GM12878 (cell line): Measurements from ENCODE around the gene OCRL. TPM values are rescaled to one million over a fixed set of nuclear protein-coding genes. Genes with fewer than 3 reads are reported as not detected.

ENCODE experiments used
- ATAC-seq: fragments of 200-7000 bp; cut with Tn5 transposase; 3 replicates; pipeline ENCODE4 v1.9.1; 2020; ENCODE audit warnings: mild to moderate bottlenecking, moderate library complexity
- BruUV-seq: library from RNA; stranded (reverse); fragments of 400-500 nt; replicated peaks from 2 replicates; lab custom pipeline; 2021; lab: Mats Ljungman, UMichigan
- CTCF ChIA-PET: fragments of 300-600 bp; sonication (Branson Sonifier 250); formaldehyde crosslinking; extraction: SDS; loops from one replicate; lab custom pipeline; 2021; ENCODE audit warnings: inconsistent platforms; lab: Yijun Ruan, JAX
- POLR2A ChIA-PET: fragments of 350-600 bp; formaldehyde crosslinking; extraction: SDS; loops from one replicate; lab custom pipeline; 2021; ENCODE audit warnings: inconsistent platforms; lab: Charles Lee
- RAD21 ChIA-PET: fragments of 300-600 bp; sonication (Branson Sonifier 250); formaldehyde crosslinking; loops from one replicate; lab custom pipeline; 2023; ENCODE audit warnings: antibody characterized with exemption; ENCODE audit not compliant: unreplicated experiment; lab: Charles Lee
- SMC1A ChIA-PET: fragments of 300-600 bp; sonication (Branson Sonifier 250); formaldehyde crosslinking; loops from one replicate; lab custom pipeline; 2023; ENCODE audit not compliant: unreplicated experiment, uncharacterized antibody; lab: Charles Lee
- DNase-seq: peaks from one replicate; pipeline ENCODE4 v3.0.0-alpha.2; 2011; ENCODE audit warnings: low read depth, low spot score
- FAIRE-seq: peaks from 3 replicates; lab custom pipeline; 2011; peaks lifted over from hg19 to GRCh38; lab: Jason Lieb, UNC
- H2AFZ ChIP-seq: 2 replicates; pipeline ENCODE4 v1.6.0; 2011; ENCODE audit warnings: low read depth, low read length, control low read depth; ENCODE audit not compliant: control insufficient read depth
- H3K27ac ChIP-seq: 2 replicates; pipeline ENCODE4 v1.5.1; 2011; ENCODE audit warnings: control low read depth; ENCODE audit not compliant: control insufficient read depth, insufficient read depth
- H3K27me3 ChIP-seq, 2 experiments: replicated peaks in 1 of 2; 2 replicates each; pipeline versions ENCODE4 v1.6.0 to v1.6.1; 2011; ENCODE audit warnings: low read length in 1 of 2; ENCODE audit not compliant: control insufficient read depth in 2 of 2, insufficient read depth in 2 of 2
- H3K36me3 ChIP-seq, 2 experiments: 2 replicates each; pipeline ENCODE4 v1.5.1; 2011; ENCODE audit warnings: low read length in 1 of 2; ENCODE audit not compliant: control insufficient read depth in 2 of 2, insufficient read depth in 2 of 2
- H3K4me1 ChIP-seq: 2 replicates; pipeline ENCODE4 v1.6.1; 2011; ENCODE audit warnings: mild to moderate bottlenecking, low read length, moderate library complexity, mixed read lengths; ENCODE audit not compliant: control insufficient read depth, insufficient read depth
- H3K4me2 ChIP-seq: 2 replicates; pipeline ENCODE4 v1.6.0; 2011; ENCODE audit warnings: control low read depth; ENCODE audit not compliant: control insufficient read depth, insufficient read depth
- H3K4me3 ChIP-seq: fragments of 200-600 bp; sonication (generic); 2 replicates; pipeline ENCODE4 v1.5.1; 2016
- H3K79me2 ChIP-seq: 2 replicates; pipeline ENCODE4 v1.6.0; 2011; ENCODE audit warnings: low read length; ENCODE audit not compliant: control insufficient read depth, insufficient read depth
- H3K9ac ChIP-seq: 2 replicates; pipeline ENCODE4 v1.8.0; 2011; ENCODE audit warnings: low read length, control low read depth, mixed read lengths; ENCODE audit not compliant: control insufficient read depth, insufficient read depth
- H3K9me3 ChIP-seq: replicated peaks from 3 replicates; pipeline ENCODE4 v1.5.1; 2011; ENCODE audit warnings: mild to moderate bottlenecking, low read length; ENCODE audit not compliant: control insufficient read depth, insufficient read depth
- H4K20me1 ChIP-seq: 2 replicates; pipeline ENCODE4 v1.6.0; 2011; ENCODE audit not compliant: control insufficient read depth, insufficient read depth
- CEBPB ChIP-seq, 2 experiments: fragments of 150-350 bp in 1 of 2; IDR thresholded peaks; 2 replicates each; pipeline ENCODE4 v1.6.1; 2012 to 2014; ENCODE audit warnings: low read depth in 2 of 2, low read length in 2 of 2, borderline replicate concordance in 1 of 2, inconsistent platforms in 1 of 2
- JUNB ChIP-seq: IDR thresholded peaks from 2 replicates; pipeline ENCODE4 v1.6.1; 2016; ENCODE audit warnings: antibody characterized with exemption, mild to moderate bottlenecking
- NBN ChIP-seq: fragments of 450-650 bp; IDR thresholded peaks from 2 replicates; pipeline ENCODE4 v1.6.1; 2016
- NR2C2 ChIP-seq: IDR thresholded peaks from 2 replicates; pipeline ENCODE4 v1.6.1; 2011; ENCODE audit warnings: borderline replicate concordance, low read depth; ENCODE audit not compliant: control insufficient read depth, insufficient read length
- POLR2AphosphoS2 ChIP-seq: IDR thresholded peaks from 2 replicates; pipeline ENCODE4 v1.6.1; 2011; ENCODE audit warnings: low read depth, mild to moderate bottlenecking, low read length, improper control_type of control experiment, moderate library complexity
- RAD51 ChIP-seq: fragments of 450-650 bp; IDR thresholded peaks from 2 replicates; pipeline ENCODE4 v1.6.1; 2016; ENCODE audit warnings: moderate library complexity, mild to moderate bottlenecking, inconsistent platforms
- TBL1XR1 ChIP-seq: IDR thresholded peaks from 2 replicates; pipeline ENCODE4 v1.6.1; 2012; ENCODE audit warnings: low read depth, low read length, improper control_type of control experiment
- YBX1 ChIP-seq: fragments of 450-650 bp; IDR thresholded peaks from 2 replicates; pipeline ENCODE4 v1.6.1; 2016; ENCODE audit warnings: antibody characterized with exemption
- whole genome bisulfite sequencing: methylation state at CpG from one replicate; pipeline ENCODE4 v1.1.6; 2016; ENCODE audit warnings: low lambda C conversion rate; ENCODE audit not compliant: insufficient replicate concordance, insufficient coverage; ENCODE audit errors: missing lambda C conversion rate; 5-methylcytosine and 5-hydroxymethylcytosine counted together
- in situ Hi-C: fragments of 300-500 bp; cut with MboI; formaldehyde crosslinking; loops from 9 replicates; pipeline ENCODE4 v1.14.3; 2018; ENCODE audit warnings: mixed read lengths
- intact Hi-C: fragments of 100-400 bp; cut with micrococcal nuclease; formaldehyde crosslinking; loops from one replicate; pipeline ENCODE4 v1.14.2; 2022; ENCODE audit not compliant: unreplicated experiment
- polyA plus RNA-seq, 11 experiments: library from polyadenylated mRNA; depleted of rRNA in 4 of 11; unstranded in 6 of 11; stranded (reverse) in 5 of 11; fragments of >200 nt; fragmentation: Nextera tagmentation in 4 of 11; fragmentation: Illumina TruSeq in 1 of 11; extraction: Ambion mirVana in 4 of 11; extraction: Trizol in 1 of 11; gene quantifications; 1 replicate in 1 of 11; 2 replicates in 10 of 11; pipeline versions ENCODE4 v1.2.1 to v1.2.3, GENCODE V29; 2011 to 2016; ENCODE audit warnings: inconsistent platforms in 2 of 11, missing spikeins in 2 of 11, low read depth in 1 of 11
- total RNA-seq, 4 experiments: library from RNA; depleted of rRNA in 3 of 4; stranded (reverse); fragments of >200 nt in 3 of 4; fragmentation: Illumina TruSeq in 1 of 4; extraction: Trizol in 1 of 4; gene quantifications; 2 replicates each; pipeline versions ENCODE4 v1.2.1 to v1.2.3, GENCODE V29; 2013 to 2021
- TF ChIP-seq, protein P1 (sequence below): fragments of 450-650 bp; conservative IDR thresholded peaks from 2 replicates; pipeline ENCODE4 v1.6.1; 2017; ENCODE audit warnings: mild to moderate bottlenecking, moderate library complexity
- TF ChIP-seq, protein P2 (sequence below): fragments of 450-650 bp; formaldehyde crosslinking; IDR thresholded peaks from 2 replicates; pipeline ENCODE4 v1.4.0; 2020; ENCODE audit warnings: mild to moderate bottlenecking, moderate library complexity
- TF ChIP-seq, protein P3 (sequence below): IDR thresholded peaks from 2 replicates; pipeline ENCODE4 v1.6.1; 2012; ENCODE audit warnings: low read depth, low read length, improper control_type of control experiment
- TF ChIP-seq, protein P4 (sequence below): IDR thresholded peaks from 2 replicates; pipeline ENCODE4 v1.6.1; 2012; ENCODE audit warnings: mild to moderate bottlenecking, low read depth, low read length
- TF ChIP-seq, protein P5 (sequence below): fragments of 450-650 bp; IDR thresholded peaks from 2 replicates; pipeline ENCODE4 v1.6.1; 2014; ENCODE audit warnings: mild to moderate bottlenecking

OCRL gene
- total and polyA plus RNA-seq, 10 of the 15 experiments (the other 5 are each of a cell fraction or from before 2014, with no cell fraction given) = 0.53 to 4.4 (median 2.3) TPM

DNA sequence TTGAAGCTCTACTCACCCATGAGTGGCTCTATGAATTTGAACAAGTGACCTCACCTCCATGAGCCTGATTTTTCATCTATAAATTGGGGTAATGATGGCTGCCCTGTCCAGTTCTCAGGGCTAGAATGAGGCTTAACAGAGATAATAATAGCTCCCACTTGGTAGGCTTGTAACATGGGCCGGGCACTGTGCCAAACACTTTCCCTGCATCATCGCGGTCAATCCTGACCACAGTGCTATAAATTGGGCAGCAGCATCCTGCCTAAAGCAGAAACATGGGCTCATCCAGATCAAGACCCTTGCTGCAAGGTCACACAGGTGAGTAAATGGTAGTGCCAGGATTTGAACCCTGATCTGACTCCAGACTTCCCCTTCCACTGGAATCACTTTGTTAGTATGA is 101.9 kb downstream of the OCRL start:
- intact Hi-C loops = no loop called here
- TF ChIP-seq YBX1 (no peak), POLR2AphosphoS2 (no peak), TBL1XR1 (no peak), NR2C2 (no peak), NBN (no peak), RAD51 (no peak), JUNB (no peak), CEBPB (IDR thresholded peaks at IDR 0.05; ENCODE audit: borderline replicate concordance in 1 of 2, low read depth in 2 of 2, low read length in 2 of 2) (no peak)
- TF ChIP-seq, protein P1, sequence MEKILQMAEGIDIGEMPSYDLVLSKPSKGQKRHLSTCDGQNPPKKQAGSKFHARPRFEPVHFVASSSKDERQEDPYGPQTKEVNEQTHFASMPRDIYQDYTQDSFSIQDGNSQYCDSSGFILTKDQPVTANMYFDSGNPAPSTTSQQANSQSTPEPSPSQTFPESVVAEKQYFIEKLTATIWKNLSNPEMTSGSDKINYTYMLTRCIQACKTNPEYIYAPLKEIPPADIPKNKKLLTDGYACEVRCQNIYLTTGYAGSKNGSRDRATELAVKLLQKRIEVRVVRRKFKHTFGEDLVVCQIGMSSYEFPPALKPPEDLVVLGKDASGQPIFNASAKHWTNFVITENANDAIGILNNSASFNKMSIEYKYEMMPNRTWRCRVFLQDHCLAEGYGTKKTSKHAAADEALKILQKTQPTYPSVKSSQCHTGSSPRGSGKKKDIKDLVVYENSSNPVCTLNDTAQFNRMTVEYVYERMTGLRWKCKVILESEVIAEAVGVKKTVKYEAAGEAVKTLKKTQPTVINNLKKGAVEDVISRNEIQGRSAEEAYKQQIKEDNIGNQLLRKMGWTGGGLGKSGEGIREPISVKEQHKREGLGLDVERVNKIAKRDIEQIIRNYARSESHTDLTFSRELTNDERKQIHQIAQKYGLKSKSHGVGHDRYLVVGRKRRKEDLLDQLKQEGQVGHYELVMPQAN = no peak
- TF ChIP-seq, protein P2, sequence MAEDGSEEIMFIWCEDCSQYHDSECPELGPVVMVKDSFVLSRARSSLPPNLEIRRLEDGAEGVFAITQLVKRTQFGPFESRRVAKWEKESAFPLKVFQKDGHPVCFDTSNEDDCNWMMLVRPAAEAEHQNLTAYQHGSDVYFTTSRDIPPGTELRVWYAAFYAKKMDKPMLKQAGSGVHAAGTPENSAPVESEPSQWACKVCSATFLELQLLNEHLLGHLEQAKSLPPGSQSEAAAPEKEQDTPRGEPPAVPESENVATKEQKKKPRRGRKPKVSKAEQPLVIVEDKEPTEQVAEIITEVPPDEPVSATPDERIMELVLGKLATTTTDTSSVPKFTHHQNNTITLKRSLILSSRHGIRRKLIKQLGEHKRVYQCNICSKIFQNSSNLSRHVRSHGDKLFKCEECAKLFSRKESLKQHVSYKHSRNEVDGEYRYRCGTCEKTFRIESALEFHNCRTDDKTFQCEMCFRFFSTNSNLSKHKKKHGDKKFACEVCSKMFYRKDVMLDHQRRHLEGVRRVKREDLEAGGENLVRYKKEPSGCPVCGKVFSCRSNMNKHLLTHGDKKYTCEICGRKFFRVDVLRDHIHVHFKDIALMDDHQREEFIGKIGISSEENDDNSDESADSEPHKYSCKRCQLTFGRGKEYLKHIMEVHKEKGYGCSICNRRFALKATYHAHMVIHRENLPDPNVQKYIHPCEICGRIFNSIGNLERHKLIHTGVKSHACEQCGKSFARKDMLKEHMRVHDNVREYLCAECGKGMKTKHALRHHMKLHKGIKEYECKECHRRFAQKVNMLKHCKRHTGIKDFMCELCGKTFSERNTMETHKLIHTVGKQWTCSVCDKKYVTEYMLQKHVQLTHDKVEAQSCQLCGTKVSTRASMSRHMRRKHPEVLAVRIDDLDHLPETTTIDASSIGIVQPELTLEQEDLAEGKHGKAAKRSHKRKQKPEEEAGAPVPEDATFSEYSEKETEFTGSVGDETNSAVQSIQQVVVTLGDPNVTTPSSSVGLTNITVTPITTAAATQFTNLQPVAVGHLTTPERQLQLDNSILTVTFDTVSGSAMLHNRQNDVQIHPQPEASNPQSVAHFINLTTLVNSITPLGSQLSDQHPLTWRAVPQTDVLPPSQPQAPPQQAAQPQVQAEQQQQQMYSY (CRISPR knock-in tag) = no peak
- TF ChIP-seq, protein P3, sequence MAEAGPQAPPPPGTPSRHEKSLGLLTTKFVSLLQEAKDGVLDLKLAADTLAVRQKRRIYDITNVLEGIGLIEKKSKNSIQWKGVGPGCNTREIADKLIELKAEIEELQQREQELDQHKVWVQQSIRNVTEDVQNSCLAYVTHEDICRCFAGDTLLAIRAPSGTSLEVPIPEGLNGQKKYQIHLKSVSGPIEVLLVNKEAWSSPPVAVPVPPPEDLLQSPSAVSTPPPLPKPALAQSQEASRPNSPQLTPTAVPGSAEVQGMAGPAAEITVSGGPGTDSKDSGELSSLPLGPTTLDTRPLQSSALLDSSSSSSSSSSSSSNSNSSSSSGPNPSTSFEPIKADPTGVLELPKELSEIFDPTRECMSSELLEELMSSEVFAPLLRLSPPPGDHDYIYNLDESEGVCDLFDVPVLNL = no peak
- TF ChIP-seq, protein P4, sequence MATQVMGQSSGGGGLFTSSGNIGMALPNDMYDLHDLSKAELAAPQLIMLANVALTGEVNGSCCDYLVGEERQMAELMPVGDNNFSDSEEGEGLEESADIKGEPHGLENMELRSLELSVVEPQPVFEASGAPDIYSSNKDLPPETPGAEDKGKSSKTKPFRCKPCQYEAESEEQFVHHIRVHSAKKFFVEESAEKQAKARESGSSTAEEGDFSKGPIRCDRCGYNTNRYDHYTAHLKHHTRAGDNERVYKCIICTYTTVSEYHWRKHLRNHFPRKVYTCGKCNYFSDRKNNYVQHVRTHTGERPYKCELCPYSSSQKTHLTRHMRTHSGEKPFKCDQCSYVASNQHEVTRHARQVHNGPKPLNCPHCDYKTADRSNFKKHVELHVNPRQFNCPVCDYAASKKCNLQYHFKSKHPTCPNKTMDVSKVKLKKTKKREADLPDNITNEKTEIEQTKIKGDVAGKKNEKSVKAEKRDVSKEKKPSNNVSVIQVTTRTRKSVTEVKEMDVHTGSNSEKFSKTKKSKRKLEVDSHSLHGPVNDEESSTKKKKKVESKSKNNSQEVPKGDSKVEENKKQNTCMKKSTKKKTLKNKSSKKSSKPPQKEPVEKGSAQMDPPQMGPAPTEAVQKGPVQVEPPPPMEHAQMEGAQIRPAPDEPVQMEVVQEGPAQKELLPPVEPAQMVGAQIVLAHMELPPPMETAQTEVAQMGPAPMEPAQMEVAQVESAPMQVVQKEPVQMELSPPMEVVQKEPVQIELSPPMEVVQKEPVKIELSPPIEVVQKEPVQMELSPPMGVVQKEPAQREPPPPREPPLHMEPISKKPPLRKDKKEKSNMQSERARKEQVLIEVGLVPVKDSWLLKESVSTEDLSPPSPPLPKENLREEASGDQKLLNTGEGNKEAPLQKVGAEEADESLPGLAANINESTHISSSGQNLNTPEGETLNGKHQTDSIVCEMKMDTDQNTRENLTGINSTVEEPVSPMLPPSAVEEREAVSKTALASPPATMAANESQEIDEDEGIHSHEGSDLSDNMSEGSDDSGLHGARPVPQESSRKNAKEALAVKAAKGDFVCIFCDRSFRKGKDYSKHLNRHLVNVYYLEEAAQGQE = no peak
- TF ChIP-seq, protein P5, sequence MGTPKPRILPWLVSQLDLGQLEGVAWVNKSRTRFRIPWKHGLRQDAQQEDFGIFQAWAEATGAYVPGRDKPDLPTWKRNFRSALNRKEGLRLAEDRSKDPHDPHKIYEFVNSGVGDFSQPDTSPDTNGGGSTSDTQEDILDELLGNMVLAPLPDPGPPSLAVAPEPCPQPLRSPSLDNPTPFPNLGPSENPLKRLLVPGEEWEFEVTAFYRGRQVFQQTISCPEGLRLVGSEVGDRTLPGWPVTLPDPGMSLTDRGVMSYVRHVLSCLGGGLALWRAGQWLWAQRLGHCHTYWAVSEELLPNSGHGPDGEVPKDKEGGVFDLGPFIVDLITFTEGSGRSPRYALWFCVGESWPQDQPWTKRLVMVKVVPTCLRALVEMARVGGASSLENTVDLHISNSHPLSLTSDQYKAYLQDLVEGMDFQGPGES = no peak

More for the DNA sequence above, 101.9 kb downstream of the OCRL start:
- Histone ChIP-seq H2AFZ (no peak overlapping the region), H3K27me3 (peaks cover 0 to 2% of the 10 kb centered on the region in 2 experiments; a peak in 3 of 4 replicates), H3K9ac (no peak overlapping the region), H3K27ac (no peak overlapping the region), H4K20me1 (no peaks in the 10 kb centered on the region), H3K4me3 (no peak overlapping the region), H3K36me3 (no peaks in the 10 kb centered on the region), H3K79me2 (no peaks in the 10 kb centered on the region), H3K9me3 (peaks cover 3% of the 10 kb centered on the region; the same call in 1 of the 3 replicates), H3K4me1 (no peaks in the 10 kb centered on the region), H3K4me2 (no peak overlapping the region)
- in situ Hi-C loops = no loop called here
- FAIRE-seq = no peak
- ATAC-seq = no peak
- ChIA-PET RAD21 (no interaction called here), CTCF (interaction anchor here (1.7 kb wide), 1 partner anchor 37 kb away, joined by 6 read pairs; no protein-coding TSS in a partner anchor), SMC1A (no interaction called here), POLR2A (no interaction called here)
- WGBS = 80% methylated on average over 3 of the region's 3 CpGs
- no peak for DNase-seq
- no TSS peak for BruUV-seq
